ENCODE data around the gene SCO2. TPM values are rescaled to one million over a fixed set of nuclear protein-coding genes. Genes with fewer than 3 reads are reported as not detected.

Gene SCO2
- total and polyA plus RNA-seq, 2 of the 13 experiments (the other 11 are each of a cell fraction or from before 2014, with no cell fraction given), result 0.32 to 3.7 TPM

GRCh38 chr22:50564289-50564688, 38.9 kb upstream of the SCO2 start:
- ChIA-PET POLR2A (interaction anchor here (0.8 to 2.9 kb wide), 6 partner anchors 17 to 136 kb away, joined by 3 to 36 read pairs (median 8); partner anchors contain the start of genes KLHDC7B and SCO2), CTCF (ENCODE audit: low intra/inter-chr PET ratio, low total read pairs) (no interaction called here)
- no peak for ATAC-seq
- 90% methylated on average over 9 of the region's 11 CpGs for WGBS (ENCODE audit: low lambda C conversion rate)
- no peak overlapping the region for H3K27ac ChIP-seq (ENCODE audit: extremely low read length, insufficient read depth, low read length)
- in situ Hi-C loops (cut with HindIII; ENCODE audit: extremely low pct_ligation_motif_present, low pct_unique_long_range_greater_than_20kb), result no loop called here
- FAIRE-seq, result no peak
- H3K4me3 ChIP-seq (replicated peaks in 1 of 3; ENCODE audit: insufficient read depth in 1 of 3, low read depth in 2 of 3, low read length in 3 of 3), result no peak overlapping the region; a peak in 1 of 6 replicates
- H4K20me1 ChIP-seq (ENCODE audit: insufficient read depth, low read length), result no peaks in the 10 kb centered on the region
- peaks cover 0 to 13% of the 10 kb centered on the region in 2 experiments; a peak in 1 of 5 replicates for H3K27me3 ChIP-seq (ENCODE audit: control insufficient read depth in 1 of 2, insufficient read depth in 2 of 2, low read length in 2 of 2)
- BruUV-seq (replicated peaks), result no TSS peak
- no peaks in the 10 kb centered on the region for H3K36me3 ChIP-seq (replicated peaks in 1 of 2; ENCODE audit: control insufficient read depth in 1 of 2, insufficient read depth in 2 of 2, low read length in 2 of 2)
- intact Hi-C loops (cut with micrococcal nuclease; ENCODE audit: unreplicated experiment), result loop anchor here (5.0 kb wide), 1 partner anchor 37 kb away; the partner anchor contains the start of gene SCO2
- no peak overlapping the region; the same call in 1 of the 2 replicates for H3K4me2 ChIP-seq (ENCODE audit: low read depth, low read length)
- H2AFZ ChIP-seq (ENCODE audit: low read length), result no peak overlapping the region
- DNase-seq (ENCODE audit: low spot score), result no peak
- no peaks in the 10 kb centered on the region for H3K9me3 ChIP-seq (ENCODE audit: low read length)
- no peak overlapping the region for H3K9ac ChIP-seq (ENCODE audit: insufficient read depth, low read depth, low read length)
- peaks cover 28% of the 10 kb centered on the region for H3K4me1 ChIP-seq (ENCODE audit: insufficient read depth, low read length)
- H3K79me2 ChIP-seq (ENCODE audit: insufficient read depth, low read length), result no peaks in the 10 kb centered on the region
- TF ChIP-seq, protein P1, sequence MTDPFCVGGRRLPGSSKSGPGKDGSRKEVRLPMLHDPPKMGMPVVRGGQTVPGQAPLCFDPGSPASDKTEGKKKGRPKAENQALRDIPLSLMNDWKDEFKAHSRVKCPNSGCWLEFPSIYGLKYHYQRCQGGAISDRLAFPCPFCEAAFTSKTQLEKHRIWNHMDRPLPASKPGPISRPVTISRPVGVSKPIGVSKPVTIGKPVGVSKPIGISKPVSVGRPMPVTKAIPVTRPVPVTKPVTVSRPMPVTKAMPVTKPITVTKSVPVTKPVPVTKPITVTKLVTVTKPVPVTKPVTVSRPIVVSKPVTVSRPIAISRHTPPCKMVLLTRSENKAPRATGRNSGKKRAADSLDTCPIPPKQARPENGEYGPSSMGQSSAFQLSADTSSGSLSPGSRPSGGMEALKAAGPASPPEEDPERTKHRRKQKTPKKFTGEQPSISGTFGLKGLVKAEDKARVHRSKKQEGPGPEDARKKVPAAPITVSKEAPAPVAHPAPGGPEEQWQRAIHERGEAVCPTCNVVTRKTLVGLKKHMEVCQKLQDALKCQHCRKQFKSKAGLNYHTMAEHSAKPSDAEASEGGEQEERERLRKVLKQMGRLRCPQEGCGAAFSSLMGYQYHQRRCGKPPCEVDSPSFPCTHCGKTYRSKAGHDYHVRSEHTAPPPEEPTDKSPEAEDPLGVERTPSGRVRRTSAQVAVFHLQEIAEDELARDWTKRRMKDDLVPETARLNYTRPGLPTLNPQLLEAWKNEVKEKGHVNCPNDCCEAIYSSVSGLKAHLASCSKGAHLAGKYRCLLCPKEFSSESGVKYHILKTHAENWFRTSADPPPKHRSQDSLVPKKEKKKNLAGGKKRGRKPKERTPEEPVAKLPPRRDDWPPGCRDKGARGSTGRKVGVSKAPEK (CRISPR knock-in tag; IDR thresholded peaks at IDR 0.05; ENCODE audit: borderline replicate concordance), result no peak
- TF ChIP-seq ATF7-NPFF (CRISPR knock-in tag; IDR thresholded peaks at IDR 0.05; ENCODE audit: low read depth) (no peak), ZBTB4 (CRISPR knock-in tag; IDR thresholded peaks at IDR 0.05; ENCODE audit: borderline replicate concordance) (no peak), ZNF30 (CRISPR knock-in tag; IDR thresholded peaks at IDR 0.05) (no peak), SMAD1 (CRISPR knock-in tag; IDR thresholded peaks at IDR 0.05; ENCODE audit: borderline replicate concordance, low read depth) (no peak), SMAD9 (CRISPR knock-in tag; IDR thresholded peaks at IDR 0.05) (no peak), ZNF574 (CRISPR knock-in tag; IDR thresholded peaks at IDR 0.05) (no peak)

Measured in HepG2 (cell line).